GM12875 (cell line): ENCODE measurements around the gene PCDHA1.
"Not testable (repeated sequence)": the region's sequence is repeated elsewhere in the genome, so short reads cannot be mapped to it uniquely, and the experiment has no call there.

Experiments used
- H3K4me3 ChIP-seq: one replicate; pipeline ENCODE4 v1.5.1; 2011; ENCODE audit warnings: low read depth, low read length, control low read depth
- TF ChIP-seq, protein P1 (sequence below): IDR thresholded peaks from 2 replicates; pipeline ENCODE4 v1.5.1; 2011; ENCODE audit warnings: low read depth, mild to moderate bottlenecking, control low read depth, inconsistent platforms, low read length, moderate library complexity, borderline replicate concordance; ENCODE audit not compliant: insufficient read depth

Gene PCDHA1

DNA sequence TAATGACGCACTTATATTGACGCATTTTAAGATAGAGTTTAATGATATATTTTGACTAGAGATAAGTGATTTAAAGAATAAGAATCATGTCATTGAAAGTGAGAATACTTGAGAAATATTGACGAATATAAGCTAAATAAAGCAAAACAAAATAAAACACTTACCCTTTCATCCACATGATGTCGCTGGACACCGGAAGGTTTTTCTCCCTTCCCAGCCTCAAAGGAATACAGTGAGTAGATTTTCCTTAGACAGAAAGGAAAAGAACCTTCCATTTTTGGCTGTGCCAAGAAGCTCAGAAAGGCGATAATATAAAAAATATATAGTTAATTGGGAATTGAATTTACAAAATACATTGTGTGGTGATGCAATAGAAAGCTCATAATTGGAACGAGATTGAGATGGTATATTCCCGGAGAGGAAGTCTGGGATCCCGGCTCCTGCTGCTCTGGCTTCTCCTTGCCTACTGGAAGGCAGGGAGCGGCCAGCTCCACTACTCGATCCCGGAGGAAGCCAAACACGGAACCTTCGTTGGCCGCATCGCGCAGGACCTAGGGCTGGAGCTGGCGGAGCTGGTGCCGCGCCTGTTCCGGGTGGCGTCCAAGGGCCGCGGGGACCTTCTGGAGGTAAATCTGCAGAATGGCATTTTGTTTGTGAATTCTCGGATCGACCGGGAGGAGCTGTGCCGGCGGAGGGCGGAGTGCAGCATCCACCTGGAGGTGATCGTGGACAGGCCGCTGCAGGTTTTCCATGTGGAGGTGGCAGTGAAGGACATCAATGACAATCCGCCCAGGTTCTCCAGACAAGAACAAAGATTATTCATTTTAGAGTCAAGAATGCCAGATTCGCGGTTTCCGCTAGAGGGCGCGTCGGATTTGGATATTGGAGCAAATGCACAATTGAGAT is 35.7 kb downstream of the PCDHA1 start, which contains the start of gene PCDHA5:
TSS of gene PCDHA5 (plus strand) at position 239 of the 906 bp plus-strand sequence.
- TF ChIP-seq, protein P1, sequence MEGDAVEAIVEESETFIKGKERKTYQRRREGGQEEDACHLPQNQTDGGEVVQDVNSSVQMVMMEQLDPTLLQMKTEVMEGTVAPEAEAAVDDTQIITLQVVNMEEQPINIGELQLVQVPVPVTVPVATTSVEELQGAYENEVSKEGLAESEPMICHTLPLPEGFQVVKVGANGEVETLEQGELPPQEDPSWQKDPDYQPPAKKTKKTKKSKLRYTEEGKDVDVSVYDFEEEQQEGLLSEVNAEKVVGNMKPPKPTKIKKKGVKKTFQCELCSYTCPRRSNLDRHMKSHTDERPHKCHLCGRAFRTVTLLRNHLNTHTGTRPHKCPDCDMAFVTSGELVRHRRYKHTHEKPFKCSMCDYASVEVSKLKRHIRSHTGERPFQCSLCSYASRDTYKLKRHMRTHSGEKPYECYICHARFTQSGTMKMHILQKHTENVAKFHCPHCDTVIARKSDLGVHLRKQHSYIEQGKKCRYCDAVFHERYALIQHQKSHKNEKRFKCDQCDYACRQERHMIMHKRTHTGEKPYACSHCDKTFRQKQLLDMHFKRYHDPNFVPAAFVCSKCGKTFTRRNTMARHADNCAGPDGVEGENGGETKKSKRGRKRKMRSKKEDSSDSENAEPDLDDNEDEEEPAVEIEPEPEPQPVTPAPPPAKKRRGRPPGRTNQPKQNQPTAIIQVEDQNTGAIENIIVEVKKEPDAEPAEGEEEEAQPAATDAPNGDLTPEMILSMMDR = peak; percentile 43; the same call in 1 of the 2 replicates
- no peak within 1 kb of the TSS for H3K4me3 ChIP-seq

DNA sequence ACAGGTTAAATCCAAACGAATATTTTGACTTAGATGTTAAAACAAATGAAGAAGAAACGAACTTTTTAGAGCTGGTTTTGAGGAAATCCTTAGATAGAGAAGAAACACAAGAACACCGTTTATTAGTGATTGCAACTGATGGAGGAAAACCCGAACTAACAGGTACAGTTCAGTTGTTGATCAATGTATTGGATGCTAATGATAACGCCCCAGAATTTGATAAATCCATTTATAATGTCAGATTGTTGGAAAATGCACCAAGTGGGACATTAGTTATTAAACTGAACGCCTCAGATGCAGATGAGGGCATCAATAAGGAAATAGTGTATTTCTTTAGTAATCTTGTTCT is 36.3 kb downstream of the PCDHA1 start:
- TF ChIP-seq, protein P1 = no peak
- H3K4me3 ChIP-seq = no peak overlapping the region

DNA sequence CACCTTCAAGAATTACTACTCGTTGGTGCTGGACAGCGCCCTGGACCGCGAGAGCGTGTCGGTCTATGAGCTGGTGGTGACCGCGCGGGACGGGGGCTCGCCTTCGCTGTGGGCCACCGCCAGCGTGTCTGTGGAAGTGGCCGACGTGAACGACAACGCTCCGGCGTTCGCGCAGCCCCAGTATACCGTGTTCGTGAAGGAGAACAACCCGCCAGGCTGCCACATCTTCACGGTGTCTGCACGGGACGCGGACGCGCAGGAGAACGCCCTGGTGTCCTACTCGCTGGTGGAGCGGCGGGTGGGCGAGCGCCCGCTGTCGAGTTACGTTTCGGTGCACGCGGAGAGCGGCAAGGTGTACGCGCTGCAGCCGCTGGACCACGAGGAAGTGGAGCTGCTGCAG is 37.0 kb downstream of the PCDHA1 start:
- not testable (repeated sequence) for H3K4me3 ChIP-seq

DNA sequence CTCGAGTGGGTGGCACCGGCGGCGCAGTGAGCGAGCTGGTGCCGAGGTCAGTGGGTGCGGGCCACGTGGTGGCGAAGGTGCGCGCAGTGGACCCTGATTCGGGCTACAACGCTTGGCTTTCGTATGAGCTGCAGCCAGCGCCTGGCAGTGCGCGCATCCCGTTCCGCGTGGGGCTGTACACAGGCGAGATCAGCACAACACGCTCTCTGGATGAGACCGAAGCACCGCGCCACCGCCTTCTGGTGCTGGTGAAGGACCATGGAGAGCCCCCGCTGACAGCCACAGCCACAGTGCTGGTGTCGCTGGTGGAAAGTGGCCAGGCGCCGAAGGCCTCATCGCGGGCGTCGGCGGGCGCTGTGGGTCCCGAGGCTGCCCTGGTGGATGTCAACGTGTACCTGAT is 37.5 kb downstream of the PCDHA1 start:
- TF ChIP-seq, protein P1 = no peak
- H3K4me3 ChIP-seq = no peak overlapping the region

DNA sequence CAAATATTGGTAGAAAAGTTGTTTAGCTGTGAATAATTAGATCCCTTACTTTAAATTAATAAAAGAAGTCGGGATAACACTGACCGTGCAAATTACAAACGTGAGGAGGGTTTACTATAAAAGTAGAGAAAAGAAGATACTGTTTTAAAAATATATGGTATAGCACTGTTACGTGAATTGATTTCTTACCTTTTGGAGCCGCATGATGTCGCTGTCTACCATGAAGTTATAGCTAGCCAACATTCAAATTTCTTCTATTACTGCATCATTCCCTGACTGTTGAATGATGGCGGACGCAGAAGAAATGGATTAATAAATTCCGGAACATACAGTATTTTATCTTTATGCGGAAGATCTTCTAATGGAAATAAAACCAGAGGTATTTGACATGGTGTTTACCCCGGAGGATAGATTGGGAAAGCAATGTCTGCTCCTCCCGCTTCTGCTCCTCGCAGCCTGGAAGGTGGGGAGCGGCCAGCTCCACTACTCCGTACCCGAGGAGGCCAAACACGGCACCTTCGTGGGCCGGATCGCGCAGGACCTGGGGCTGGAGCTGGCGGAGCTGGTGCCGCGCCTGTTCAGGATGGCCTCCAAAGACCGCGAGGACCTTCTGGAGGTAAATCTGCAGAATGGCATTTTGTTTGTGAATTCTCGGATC is 41.9 kb downstream of the PCDHA1 start, which contains the start of gene PCDHA6:
TSS of gene PCDHA6 (plus strand) at position 257 of the 658 bp plus-strand sequence. CDS start at position 389, 132 bp downstream.
- H3K4me3 ChIP-seq = no peak within 1 kb of the TSS
- TF ChIP-seq, protein P1 = no peak

DNA sequence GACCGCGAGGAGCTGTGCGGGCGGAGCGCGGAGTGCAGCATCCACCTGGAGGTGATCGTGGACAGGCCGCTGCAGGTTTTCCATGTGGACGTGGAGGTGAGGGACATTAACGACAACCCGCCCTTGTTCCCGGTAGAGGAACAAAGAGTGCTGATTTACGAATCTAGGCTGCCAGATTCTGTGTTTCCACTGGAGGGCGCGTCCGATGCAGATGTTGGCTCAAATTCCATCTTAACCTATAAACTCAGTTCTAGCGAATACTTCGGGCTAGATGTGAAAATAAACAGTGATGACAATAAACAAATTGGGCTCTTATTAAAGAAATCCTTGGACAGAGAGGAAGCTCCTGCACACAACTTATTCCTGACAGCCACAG is 42.4 kb downstream of the PCDHA1 start:
- TF ChIP-seq, protein P1 = no peak
- H3K4me3 ChIP-seq = no peak overlapping the region

DNA sequence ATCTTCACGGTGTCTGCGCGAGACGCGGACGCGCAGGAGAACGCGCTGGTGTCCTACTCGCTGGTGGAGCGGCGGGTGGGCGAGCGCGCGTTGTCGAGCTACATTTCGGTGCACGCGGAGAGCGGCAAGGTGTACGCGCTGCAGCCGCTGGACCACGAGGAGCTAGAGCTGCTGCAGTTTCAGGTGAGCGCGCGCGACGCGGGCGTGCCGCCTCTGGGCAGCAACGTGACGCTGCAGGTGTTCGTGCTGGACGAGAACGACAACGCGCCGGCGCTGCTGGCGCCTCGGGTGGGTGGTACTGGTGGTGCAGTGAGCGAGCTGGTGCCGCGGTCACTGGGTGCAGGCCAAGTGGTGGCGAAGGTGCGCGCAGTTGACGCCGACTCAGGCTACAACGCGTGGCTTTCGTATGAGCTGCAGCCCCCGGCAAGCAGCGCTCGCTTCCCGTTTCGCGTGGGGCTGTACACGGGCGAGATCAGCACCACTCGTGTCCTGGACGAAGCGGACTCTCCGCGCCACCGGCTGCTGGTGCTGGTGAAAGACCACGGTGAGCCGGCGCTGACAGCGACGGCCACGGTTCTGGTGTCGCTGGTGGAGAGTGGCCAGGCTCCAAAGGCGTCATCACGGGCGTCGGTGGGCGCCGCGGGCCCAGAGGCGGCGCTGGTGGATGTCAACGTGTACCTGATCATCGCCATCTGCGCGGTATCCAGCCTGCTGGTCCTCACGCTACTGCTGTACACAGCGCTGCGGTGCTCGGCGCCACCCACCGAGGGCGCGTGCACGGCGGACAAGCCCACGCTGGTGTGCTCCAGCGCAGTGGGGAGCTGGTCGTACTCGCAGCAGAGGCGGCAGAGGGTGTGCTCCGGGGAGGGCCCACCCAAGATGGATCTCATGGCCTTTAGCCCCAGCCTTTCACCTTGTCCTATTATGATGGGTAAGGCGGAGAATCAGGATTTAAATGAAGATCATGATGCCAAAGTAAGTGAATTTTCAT is 43.9 kb downstream of the PCDHA1 start:
- H3K4me3 ChIP-seq = not testable (repeated sequence)
